ENCODE data around the gene SLC24A3. TPM values are rescaled to one million over a fixed set of nuclear protein-coding genes. Genes with fewer than 3 reads are reported as not detected.

SLC24A3 gene
- total RNA-seq, 1 donor from 2014 or later = 14.0 TPM

- Mint-ChIP-seq H3K4me3 (no peak overlapping the region), H3K27me3 (no peaks in the 10 kb centered on the region), H3K9me3 (no peaks in the 10 kb centered on the region), H3K36me3 (peaks cover 7% of the 10 kb centered on the region), H3K4me1 (ENCODE audit: unreplicated experiment) (peaks cover 10% of the 10 kb centered on the region), H3K27ac (no peak overlapping the region)
- DNase-seq (ENCODE audit: extremely low spot score, unreplicated experiment) = no peak
- TF ChIP-seq CTCF (conservative IDR thresholded peaks at IDR 0.05) = no peak
These were observed 376.3 kb downstream of the SLC24A3 start for GRCh38 chr20:19588732-19589131.

- no peak overlapping the region for H3K27ac Mint-ChIP-seq
- DNase-seq (ENCODE audit: extremely low spot score, unreplicated experiment) = no peak
- peaks cover 11% of the 10 kb centered on the region for H3K36me3 Mint-ChIP-seq
- H3K27me3 Mint-ChIP-seq = no peaks in the 10 kb centered on the region
- TF ChIP-seq CTCF (conservative IDR thresholded peaks at IDR 0.05) = no peak
- no peaks in the 10 kb centered on the region for H3K9me3 Mint-ChIP-seq
- H3K4me3 Mint-ChIP-seq = no peak overlapping the region
- H3K4me1 Mint-ChIP-seq (ENCODE audit: unreplicated experiment) = peaks cover 10% of the 10 kb centered on the region
These were observed 377.4 kb downstream of the SLC24A3 start for GRCh38 chr20:19589787-19590362.

GRCh38 chr20:19590382-19590781 lies 377.9 kb downstream of the SLC24A3 start:
- Mint-ChIP-seq H3K4me1 (ENCODE audit: unreplicated experiment) (peaks cover 10% of the 10 kb centered on the region), H3K27ac (no peak overlapping the region), H3K27me3 (no peaks in the 10 kb centered on the region), H3K9me3 (no peaks in the 10 kb centered on the region), H3K4me3 (no peak overlapping the region), H3K36me3 (peaks cover 11% of the 10 kb centered on the region)
- TF ChIP-seq CTCF (conservative IDR thresholded peaks at IDR 0.05) = no peak
- DNase-seq (ENCODE audit: extremely low spot score, unreplicated experiment) = no peak

- H3K36me3 Mint-ChIP-seq = peaks cover 16% of the 10 kb centered on the region
- no peak for TF ChIP-seq CTCF (conservative IDR thresholded peaks at IDR 0.05)
- no peak overlapping the region for H3K27ac Mint-ChIP-seq
These were observed 381.3 kb downstream of the SLC24A3 start for GRCh38 chr20:19593762-19594161.

GRCh38 chr20:19594896-19595295 lies 382.5 kb downstream of the SLC24A3 start:
- Mint-ChIP-seq H3K36me3 (peaks cover 16% of the 10 kb centered on the region), H3K4me1 (ENCODE audit: unreplicated experiment) (no peaks in the 10 kb centered on the region), H3K27ac (no peak overlapping the region), H3K4me3 (no peak overlapping the region), H3K9me3 (no peaks in the 10 kb centered on the region), H3K27me3 (no peaks in the 10 kb centered on the region)
- TF ChIP-seq CTCF (conservative IDR thresholded peaks at IDR 0.05) = no peak
- DNase-seq (ENCODE audit: extremely low spot score, unreplicated experiment) = no peak

More at GRCh38 chr20:19593762-19594161, 381.3 kb downstream of the SLC24A3 start:
- no peak for DNase-seq (ENCODE audit: extremely low spot score, unreplicated experiment)
- Mint-ChIP-seq H3K4me3 (no peak overlapping the region), H3K4me1 (ENCODE audit: unreplicated experiment) (peaks cover 10% of the 10 kb centered on the region), H3K27me3 (no peaks in the 10 kb centered on the region), H3K9me3 (no peaks in the 10 kb centered on the region)

Measured in type B pancreatic cell (in vitro differentiated cells).